Left renal cortex interstitium (tissue), 4 donors: ENCODE data around the gene LURAP1L. TPM values are rescaled to one million over a fixed set of nuclear protein-coding genes. Genes with fewer than 3 reads are reported as not detected.
"Not testable (repeated sequence)": the region's sequence is repeated elsewhere in the genome, so short reads cannot be mapped to it uniquely, and the experiment has no call there.

Experiments used
- DNase-seq, 4 donors: peaks; one replicate each; pipeline ENCODE4 v3.0.0-alpha.2; 2013; ENCODE audit warnings: low read depth in 4 of 4, low spot score in 2 of 4, missing footprints in 1 of 4
- polyA plus RNA-seq, 4 donors: library from polyadenylated mRNA; unstranded; fragments of 120-200 nt; gene quantifications; one replicate each; pipeline ENCODE4 v1.2.1, GENCODE V29; 2013; ENCODE audit not compliant: insufficient read length in 4 of 4

The LURAP1L gene
- polyA plus RNA-seq, 4 donors = 20.8 to 23.6 (median 22.3) TPM

DNA sequence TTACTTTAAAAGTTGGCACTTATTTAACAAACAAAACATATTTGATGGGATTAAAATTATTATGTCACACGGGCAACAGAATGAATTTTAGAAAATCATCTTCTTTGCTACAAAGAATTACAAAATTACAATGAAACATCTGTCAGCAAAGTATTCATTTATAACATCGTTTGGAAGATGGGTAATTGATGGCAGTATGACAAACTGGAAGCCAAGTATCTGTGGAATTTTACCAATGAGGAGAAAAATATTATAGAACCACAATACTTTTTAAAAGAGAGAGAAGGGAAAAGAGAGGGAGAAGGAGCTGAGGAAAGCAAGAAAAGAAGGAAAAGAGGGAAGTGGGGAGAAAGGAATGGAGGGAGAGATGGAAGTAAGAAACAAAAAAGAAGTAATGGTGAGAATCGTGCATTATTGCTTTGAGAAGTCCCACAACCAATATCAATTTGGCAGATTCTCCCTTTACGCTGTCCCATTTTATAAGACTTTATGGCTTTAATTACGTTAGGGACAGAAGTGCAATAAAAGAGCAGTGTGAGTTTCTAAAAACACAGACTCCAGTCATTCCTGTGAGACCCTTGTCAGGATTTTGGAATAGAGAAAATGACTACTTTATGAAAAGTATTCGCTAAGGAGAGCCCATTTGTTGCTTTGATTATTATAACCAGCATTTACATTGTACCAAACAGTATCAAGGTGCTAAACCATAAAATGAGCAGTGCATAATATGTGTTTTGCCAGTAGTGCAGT, 76.7 kb downstream of the LURAP1L start:
- DNase-seq = no peak

DNA sequence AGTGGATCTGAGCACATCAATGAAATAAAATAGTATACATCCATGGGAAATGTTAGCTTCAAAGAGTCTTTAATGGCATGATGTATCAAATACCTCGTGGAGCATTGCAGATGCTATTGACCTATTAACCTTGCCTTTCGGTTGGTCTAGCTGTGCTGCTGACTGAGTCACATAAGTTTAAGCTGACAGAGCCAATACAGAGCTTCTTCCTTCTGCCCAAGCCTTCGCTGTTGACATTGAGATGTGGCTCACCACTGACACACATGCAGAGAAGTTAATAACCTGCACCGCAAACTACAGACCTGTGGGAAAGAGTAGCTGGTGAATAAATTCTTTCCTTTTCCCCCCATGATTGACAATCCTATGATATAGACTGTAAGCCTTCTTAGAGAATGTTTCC, 78.2 kb downstream of the LURAP1L start:
- no peak for DNase-seq

DNA sequence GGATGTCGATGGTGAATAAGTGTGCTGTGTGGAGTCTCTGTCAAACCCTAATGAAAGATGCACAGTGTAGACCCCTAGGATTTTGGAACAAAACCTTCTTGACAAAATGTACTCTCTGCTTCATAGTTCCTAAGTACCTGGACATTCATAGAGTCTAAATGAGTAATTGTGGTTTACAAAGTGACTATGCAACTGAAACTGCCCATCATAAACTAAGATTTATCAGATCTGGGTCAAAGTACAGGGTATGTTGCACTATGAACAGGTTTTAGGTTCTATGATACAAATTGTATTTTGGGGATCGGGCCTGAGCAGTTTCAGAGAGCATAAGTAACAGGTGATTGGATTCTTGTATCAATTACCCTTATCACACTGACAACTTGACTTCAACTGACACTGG, 79.4 kb downstream of the LURAP1L start:
- DNase-seq = no peak

DNA sequence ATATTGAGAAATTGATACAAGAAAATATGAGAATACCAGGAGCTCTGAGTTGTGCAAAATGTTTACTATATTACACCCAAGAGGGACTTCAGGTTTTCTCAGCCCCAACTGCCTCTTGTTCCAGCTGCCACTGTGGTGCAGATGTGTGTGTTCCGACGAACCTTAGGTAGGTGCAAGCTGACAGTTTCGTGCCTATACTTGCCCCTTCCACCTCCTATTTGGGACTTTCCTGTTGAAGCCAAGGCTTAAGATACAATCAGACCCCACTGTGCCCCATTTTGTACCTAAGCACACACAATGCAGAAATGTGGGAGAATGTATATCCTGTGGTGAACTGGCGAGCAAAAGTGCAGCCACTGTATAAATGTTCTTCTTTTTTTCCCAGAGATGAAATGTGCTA, 80.2 kb downstream of the LURAP1L start:
- DNase-seq = no peak

DNA sequence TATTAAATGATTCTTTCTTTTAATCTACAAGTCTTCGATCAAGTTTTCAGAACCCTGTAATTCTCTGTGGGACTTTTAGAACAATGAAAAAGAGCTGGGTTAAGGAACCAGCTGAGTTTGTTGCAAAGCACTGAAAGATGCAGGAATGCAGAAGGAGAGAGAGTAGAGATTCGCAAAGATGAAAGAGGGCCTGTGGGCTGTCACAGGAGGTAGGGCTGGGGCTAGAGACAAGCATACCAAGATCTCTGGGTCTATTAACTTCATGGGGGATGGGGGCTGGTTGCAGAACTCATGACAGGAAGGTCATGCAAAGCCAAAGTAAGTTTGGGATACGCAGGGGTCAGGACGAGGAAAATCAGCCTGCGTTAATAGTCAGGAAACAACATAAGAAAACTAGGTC, 81.8 kb downstream of the LURAP1L start:
- DNase-seq = no peak

DNA sequence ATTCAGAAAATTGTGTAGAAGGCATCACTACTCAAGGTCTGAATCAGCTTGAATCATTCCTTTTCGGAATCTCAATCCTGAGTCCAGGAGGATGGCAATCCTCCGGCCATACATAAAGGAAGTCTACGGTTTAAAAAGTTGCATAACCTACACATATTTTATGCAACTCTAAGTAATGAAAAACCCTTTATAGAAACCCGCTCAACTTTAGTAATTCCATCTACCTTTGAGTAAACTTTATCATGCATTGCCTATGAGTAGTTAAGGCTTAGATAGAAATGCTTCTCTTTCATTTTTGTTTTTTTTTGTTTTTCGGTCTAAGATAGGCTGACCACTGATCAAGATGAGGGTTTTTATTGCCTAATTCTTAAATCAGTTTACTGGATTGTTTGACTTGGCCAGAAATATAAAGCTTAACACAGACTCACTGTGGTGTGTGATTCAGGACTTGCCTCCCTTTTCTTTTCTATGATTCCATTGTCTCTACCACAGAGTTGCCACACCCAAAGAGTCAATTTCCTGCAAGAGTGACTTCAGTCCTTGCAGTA, 85.0 kb downstream of the LURAP1L start:
- no peak for DNase-seq

DNA sequence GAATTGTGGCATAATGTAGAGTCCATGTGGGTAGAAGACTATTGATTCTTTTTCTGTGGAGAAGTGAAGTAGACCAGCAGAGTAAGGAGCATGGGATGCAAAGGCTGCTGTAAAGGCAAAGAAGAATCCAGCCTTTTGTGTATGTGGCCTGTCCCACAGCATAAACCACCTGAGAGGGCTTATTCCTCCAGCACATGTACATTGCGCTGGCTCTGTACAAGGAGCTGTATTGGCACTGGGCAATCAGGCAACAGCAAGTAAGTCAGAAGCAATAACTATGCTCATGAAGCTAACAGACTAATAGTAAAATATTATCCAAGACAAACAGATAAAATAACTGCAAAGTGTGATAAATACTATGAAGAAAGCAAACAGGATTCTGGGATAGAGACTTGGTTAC, 86.2 kb downstream of the LURAP1L start:
- no peak for DNase-seq

DNA sequence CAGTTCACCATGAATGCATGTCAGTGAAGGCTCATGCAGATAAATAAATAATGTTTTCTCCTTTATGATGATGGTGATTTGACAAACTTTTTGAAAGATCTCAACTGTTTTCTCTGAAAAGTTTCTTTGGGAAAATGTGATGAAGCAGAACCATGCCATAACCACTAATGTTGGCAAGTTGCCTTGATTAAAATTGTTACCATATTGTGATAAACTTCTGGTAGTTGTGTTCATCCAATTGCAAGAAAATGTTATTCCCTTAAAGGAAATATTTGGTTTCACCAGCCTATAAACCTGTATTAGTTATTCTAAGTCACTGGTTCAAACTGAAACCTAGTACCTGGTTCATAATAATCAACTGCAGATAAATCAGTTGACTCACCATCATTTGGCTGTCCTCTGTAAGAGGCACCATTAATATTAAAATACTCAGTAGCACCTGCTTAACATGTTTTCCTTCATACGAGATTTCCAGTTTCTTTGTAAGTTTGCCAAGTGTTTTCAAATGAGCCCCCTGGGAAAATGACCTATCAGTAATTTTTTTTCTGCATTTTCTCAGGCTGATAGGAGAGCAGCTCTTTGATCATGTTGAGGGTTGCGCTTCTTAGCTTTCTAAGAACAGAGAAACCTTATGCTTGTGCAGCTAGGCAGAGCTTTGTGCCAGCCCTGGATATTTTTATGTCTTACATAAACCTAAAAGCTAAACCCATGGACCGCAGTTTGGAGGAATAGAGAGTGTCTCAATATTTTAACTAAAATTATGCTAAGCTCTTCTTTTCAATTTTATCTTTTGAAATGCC, 88.0 kb downstream of the LURAP1L start:
- no peak for DNase-seq

DNA sequence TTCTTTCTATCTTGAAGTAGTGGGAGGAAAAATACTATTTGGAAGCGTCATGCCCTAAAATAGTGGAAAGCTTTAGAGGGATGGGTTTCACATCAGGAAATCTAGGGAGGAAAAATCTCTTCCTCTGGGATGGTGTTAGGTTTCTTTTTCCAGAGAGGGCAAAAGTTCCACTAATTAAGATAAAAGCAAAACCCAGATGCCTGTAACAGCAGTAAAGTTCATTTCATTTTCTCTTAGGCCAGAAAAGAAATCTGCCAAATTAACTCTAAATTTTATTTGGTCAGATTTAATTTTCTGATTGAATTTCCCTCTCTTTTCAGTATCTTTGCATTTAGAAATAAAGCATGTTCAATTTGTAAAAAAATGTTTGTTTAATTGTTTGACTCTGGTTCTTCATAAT, 88.8 kb downstream of the LURAP1L start:
- no peak for DNase-seq

DNA sequence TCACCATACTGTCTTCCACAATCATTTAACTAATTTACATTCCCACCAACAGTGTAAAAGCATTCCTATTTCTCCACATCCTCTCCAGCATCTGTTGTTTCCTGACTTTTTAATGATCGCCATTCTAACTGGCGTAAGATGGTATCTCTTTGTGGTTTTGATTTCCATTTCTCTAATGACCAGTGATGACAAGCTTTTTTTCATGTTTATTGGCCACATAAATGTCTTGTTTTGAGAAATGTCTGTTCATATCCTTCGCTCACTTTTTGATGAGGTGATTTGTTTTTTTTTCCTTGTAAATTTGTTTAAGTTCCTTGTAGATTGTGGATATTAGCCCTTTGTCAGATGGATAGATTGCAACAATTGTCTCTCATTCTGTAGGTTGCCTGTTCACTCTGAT, 90.6 kb downstream of the LURAP1L start:
- not testable (repeated sequence) for DNase-seq

Other genes with a start within 250 kb of the LURAP1L start
- gene TYRP1, start 81.6 kb upstream of the LURAP1L start, polyA plus RNA-seq = 1 to 10 TPM; 1.3 to 3.1 (median 2.2) TPM